Fibroblast of lung (primary cell): Measurements from ENCODE around the gene HHAT. TPM values are rescaled to one million over a fixed set of nuclear protein-coding genes. Genes with fewer than 3 reads are reported as not detected.

Source experiments
- DNase-seq, 2 donors: peaks; one replicate each; pipeline versions ENCODE4 v3.0.0 to v3.0.0-alpha.2; 2010; ENCODE audit warnings: low read depth in 2 of 2
- H2AFZ ChIP-seq: 2 replicates; pipeline ENCODE4 v1.5.1; 2012; ENCODE audit warnings: low read length, control low read depth, inconsistent platforms
- H3K27ac ChIP-seq: 2 replicates; pipeline ENCODE4 v1.5.1; 2011; ENCODE audit warnings: low read length, control low read depth; ENCODE audit not compliant: insufficient read depth
- H3K27me3 ChIP-seq: 2 replicates; pipeline ENCODE4 v1.5.1; 2011; ENCODE audit warnings: mild to moderate bottlenecking, low read length; ENCODE audit not compliant: control insufficient read depth, insufficient read depth
- H3K36me3 ChIP-seq: 2 replicates; pipeline ENCODE4 v1.5.1; 2011; ENCODE audit warnings: low read length; ENCODE audit not compliant: control insufficient read depth, insufficient read depth
- H3K4me1 ChIP-seq: 2 replicates; pipeline ENCODE4 v1.5.1; 2011; ENCODE audit warnings: low read length; ENCODE audit not compliant: control insufficient read depth, insufficient read depth; ENCODE audit errors: extremely low read depth
- H3K4me2 ChIP-seq: 2 replicates; pipeline ENCODE4 v1.5.1; 2011; ENCODE audit warnings: low read length, control low read depth; ENCODE audit not compliant: insufficient read depth; ENCODE audit errors: extremely low read depth
- H3K4me3 ChIP-seq, 4 experiments: fragments of 200-600 bp in 1 of 4; sonication (generic) in 1 of 4; replicated peaks in 1 of 4; 2 replicates each; pipeline ENCODE4 v1.5.1; 2011 to 2016; ENCODE audit warnings: low read length in 4 of 4, low read depth in 3 of 4, mild to moderate bottlenecking in 3 of 4, control low read depth in 2 of 4, inconsistent platforms in 1 of 4, mixed read lengths in 1 of 4; ENCODE audit not compliant: insufficient read depth in 1 of 4; ENCODE audit errors: control extremely low read depth in 1 of 4
- H3K79me2 ChIP-seq: 2 replicates; pipeline ENCODE4 v1.5.1; 2012; ENCODE audit warnings: mild to moderate bottlenecking, low read length, inconsistent platforms; ENCODE audit not compliant: control insufficient read depth, insufficient read depth
- H3K9ac ChIP-seq: 2 replicates; pipeline ENCODE4 v1.5.1; 2011; ENCODE audit warnings: mild to moderate bottlenecking, low read length, control low read depth; ENCODE audit not compliant: insufficient read depth
- H3K9me3 ChIP-seq: 2 replicates; pipeline ENCODE4 v1.5.1; 2012; ENCODE audit warnings: low read depth, low read length; ENCODE audit not compliant: control insufficient read depth, insufficient read depth
- H4K20me1 ChIP-seq: 2 replicates; pipeline ENCODE4 v1.5.1; 2011; ENCODE audit warnings: low read length; ENCODE audit not compliant: control insufficient read depth, insufficient read depth; ENCODE audit errors: extremely low read depth
- EZH2 ChIP-seq: IDR thresholded peaks from 2 replicates; pipeline ENCODE4 v1.5.1; 2012; ENCODE audit warnings: low read length, control low read depth, mild to moderate bottlenecking; ENCODE audit errors: missing control alignments
- polyA plus RNA-seq, 2 donors: library from polyadenylated mRNA; depleted of rRNA in 1 of 2; stranded (reverse) in 1 of 2; unstranded in 1 of 2; fragments of >200 nt; gene quantifications; 2 replicates each; pipeline ENCODE4 v1.2.1, GENCODE V29; 2011 to 2012; ENCODE audit warnings: missing spikeins in 1 of 2
- total RNA-seq: library from RNA; depleted of rRNA; stranded (reverse); fragments of >200 nt; gene quantifications from 2 replicates; pipeline ENCODE4 v1.2.1, GENCODE V29; 2014
- TF ChIP-seq, protein P1 (sequence below), 2 donors: IDR thresholded peaks in 1 of 2; conservative IDR thresholded peaks in 1 of 2; 1 replicate in 1 of 2; 2 replicates in 1 of 2; pipeline ENCODE4 v1.5.1; 2011 to 2012; ENCODE audit warnings: low read length in 2 of 2, control low read depth in 1 of 2, inconsistent platforms in 1 of 2, low read depth in 1 of 2, mild to moderate bottlenecking in 1 of 2

Gene HHAT
- total and polyA plus RNA-seq, 2 donors (not counting 1 experiment from before 2014, with no cell fraction given), result 3.6 to 4.8 TPM

DNA sequence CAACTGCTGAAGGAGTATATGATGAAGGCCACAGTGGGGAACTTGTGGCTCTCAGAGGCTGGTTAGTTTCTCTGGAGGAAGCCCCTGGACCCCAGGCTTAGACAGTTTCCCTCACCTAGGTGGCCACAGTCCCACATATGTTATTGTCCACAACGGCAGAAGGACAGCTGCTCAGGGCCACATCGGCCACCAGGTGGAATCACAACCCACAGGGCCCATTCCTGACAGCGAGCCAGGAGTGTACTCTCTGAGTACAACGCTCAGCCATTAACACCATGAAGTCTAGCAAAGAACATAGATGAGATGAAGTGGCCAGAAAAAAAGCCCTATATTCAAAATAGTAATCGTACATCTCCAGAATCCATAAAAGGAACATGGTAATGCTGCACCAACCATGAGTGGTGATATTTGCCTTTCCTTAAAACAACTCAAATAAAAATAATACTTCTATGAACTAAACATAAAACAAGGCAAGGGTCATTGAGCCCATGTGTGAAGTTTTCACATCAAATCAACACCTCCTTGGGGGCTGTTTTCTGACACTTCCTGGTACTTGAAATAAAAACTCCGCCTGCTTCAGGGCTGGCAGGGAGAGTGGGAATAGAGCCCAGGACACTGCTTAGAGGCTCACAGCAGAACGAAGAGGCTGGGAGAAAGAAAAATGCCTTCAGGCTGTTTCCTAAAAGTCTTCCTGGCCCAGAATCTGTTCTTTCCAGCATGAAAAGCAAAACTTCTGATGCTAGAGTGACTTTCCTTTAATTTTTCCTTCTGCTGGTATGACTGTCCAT lies 383.3 kb downstream of the HHAT start:
- no peaks in the 10 kb centered on the region for H3K9me3 ChIP-seq
- no peaks in the 10 kb centered on the region for H3K36me3 ChIP-seq
- H4K20me1 ChIP-seq, result no peaks in the 10 kb centered on the region
- no peaks in the 10 kb centered on the region for H3K79me2 ChIP-seq
- H3K4me1 ChIP-seq, result no peaks in the 10 kb centered on the region
- no peak overlapping the region for H3K27ac ChIP-seq
- DNase-seq, result no peak
- no peak overlapping the region for H3K4me2 ChIP-seq
- no peak overlapping the region for H3K9ac ChIP-seq
- TF ChIP-seq EZH2, result no peak
- TF ChIP-seq, protein P1, sequence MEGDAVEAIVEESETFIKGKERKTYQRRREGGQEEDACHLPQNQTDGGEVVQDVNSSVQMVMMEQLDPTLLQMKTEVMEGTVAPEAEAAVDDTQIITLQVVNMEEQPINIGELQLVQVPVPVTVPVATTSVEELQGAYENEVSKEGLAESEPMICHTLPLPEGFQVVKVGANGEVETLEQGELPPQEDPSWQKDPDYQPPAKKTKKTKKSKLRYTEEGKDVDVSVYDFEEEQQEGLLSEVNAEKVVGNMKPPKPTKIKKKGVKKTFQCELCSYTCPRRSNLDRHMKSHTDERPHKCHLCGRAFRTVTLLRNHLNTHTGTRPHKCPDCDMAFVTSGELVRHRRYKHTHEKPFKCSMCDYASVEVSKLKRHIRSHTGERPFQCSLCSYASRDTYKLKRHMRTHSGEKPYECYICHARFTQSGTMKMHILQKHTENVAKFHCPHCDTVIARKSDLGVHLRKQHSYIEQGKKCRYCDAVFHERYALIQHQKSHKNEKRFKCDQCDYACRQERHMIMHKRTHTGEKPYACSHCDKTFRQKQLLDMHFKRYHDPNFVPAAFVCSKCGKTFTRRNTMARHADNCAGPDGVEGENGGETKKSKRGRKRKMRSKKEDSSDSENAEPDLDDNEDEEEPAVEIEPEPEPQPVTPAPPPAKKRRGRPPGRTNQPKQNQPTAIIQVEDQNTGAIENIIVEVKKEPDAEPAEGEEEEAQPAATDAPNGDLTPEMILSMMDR (conservative IDR thresholded peaks at IDR 0.05 in 1 of 2, IDR thresholded peaks at IDR 0.05 in 1 of 2; ENCODE audit: low read depth in 1 of 2, low read length in 2 of 2), result no peak
- no peak overlapping the region for H2AFZ ChIP-seq
- H3K4me3 ChIP-seq, result no peak overlapping the region
- no peaks in the 10 kb centered on the region for H3K27me3 ChIP-seq

DNA sequence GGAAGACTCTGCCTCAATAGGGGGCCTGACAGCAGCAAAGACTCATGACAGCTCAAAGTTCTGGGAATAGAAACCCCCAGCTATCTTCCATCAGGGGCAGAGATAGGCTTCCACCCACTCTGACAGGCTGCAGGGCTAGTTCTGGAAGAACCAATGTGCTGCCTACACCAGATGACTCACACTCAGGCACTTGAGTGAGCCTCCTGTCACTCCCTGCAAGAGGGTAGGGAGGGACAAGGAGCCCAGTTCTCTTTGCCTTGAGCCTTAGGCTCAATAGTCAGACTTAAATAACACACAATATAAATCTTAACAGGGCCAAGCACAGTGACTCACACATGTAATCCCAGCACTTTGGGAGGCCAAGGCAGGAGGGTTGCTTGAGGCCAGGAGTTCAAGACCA lies 386.4 kb downstream of the HHAT start:
- H3K27ac ChIP-seq, result no peak overlapping the region
- H3K36me3 ChIP-seq, result no peaks in the 10 kb centered on the region
- no peak for TF ChIP-seq EZH2
- TF ChIP-seq, protein P1 (conservative IDR thresholded peaks at IDR 0.05 in 1 of 2, IDR thresholded peaks at IDR 0.05 in 1 of 2; ENCODE audit: low read depth in 1 of 2, low read length in 2 of 2), result no peak
- H2AFZ ChIP-seq, result no peak overlapping the region
- H3K4me2 ChIP-seq, result no peak overlapping the region
- H4K20me1 ChIP-seq, result no peaks in the 10 kb centered on the region
- H3K9me3 ChIP-seq, result no peaks in the 10 kb centered on the region
- H3K4me3 ChIP-seq, result no peak overlapping the region
- H3K9ac ChIP-seq, result no peak overlapping the region
- peak in 1 of 2 donors; percentile 33 for DNase-seq
- H3K4me1 ChIP-seq, result no peaks in the 10 kb centered on the region
- H3K27me3 ChIP-seq, result no peaks in the 10 kb centered on the region
- H3K79me2 ChIP-seq, result no peaks in the 10 kb centered on the region

DNA sequence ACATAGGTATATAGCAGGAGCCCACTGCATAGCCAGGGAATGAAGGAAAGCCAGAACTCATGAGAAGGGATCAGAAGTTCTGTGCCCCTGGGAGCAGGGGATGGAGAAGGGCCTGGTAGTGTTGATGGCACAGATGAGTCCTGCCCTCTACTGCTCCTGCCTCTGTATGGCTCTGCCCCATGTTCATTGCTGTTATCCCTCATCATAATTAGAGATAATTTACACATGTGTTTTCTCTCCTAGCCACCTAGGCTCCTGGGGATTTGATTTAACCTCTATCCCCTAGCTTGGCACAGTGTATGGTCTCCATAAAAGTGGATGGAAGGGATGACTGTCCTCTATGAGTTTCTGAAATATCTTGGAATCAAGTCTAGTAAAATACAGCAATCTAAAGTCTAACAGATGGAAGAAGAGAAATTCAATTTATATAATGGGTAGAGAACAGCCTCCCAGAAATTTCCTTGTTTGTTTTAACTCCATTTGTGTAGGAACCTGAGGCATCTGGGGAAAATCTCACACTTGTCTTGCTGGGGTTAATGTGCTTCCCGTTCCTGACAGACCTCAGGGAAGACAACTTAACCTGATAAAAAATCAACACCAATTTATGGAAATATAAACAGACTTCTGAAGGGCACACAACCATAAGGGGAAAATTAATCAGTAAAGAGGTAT lies 393.8 kb downstream of the HHAT start:
- Histone ChIP-seq H3K4me2 (no peak overlapping the region), H3K79me2 (no peaks in the 10 kb centered on the region), H3K27me3 (no peaks in the 10 kb centered on the region), H3K4me3 (no peak overlapping the region), H3K9ac (no peak overlapping the region), H3K4me1 (no peaks in the 10 kb centered on the region), H3K36me3 (no peaks in the 10 kb centered on the region), H3K9me3 (no peaks in the 10 kb centered on the region), H2AFZ (no peak overlapping the region), H4K20me1 (no peaks in the 10 kb centered on the region), H3K27ac (no peak overlapping the region)
- DNase-seq, result no peak
- TF ChIP-seq EZH2, result no peak
- TF ChIP-seq, protein P1 (conservative IDR thresholded peaks at IDR 0.05 in 1 of 2, IDR thresholded peaks at IDR 0.05 in 1 of 2; ENCODE audit: low read depth in 1 of 2, low read length in 2 of 2), result no peak
